ENCODE results near the gene TESK1. TPM values are rescaled to one million over a fixed set of nuclear protein-coding genes. Genes with fewer than 3 reads are reported as not detected.
"Not testable (repeated sequence)": the region's sequence is repeated elsewhere in the genome, so short reads cannot be mapped to it uniquely, and the experiment has no call there.

Gene TESK1
- polyA plus RNA-seq, 3 donors: 2.9 to 38.3 (median 2.9) TPM

- H3K79me2 ChIP-seq (ENCODE audit: insufficient read depth, low read length): no peaks in the 10 kb centered on the region
- Mint-ChIP-seq H3K27ac (no peak overlapping the region), H3K4me1 (no peaks in the 10 kb centered on the region), H3K27me3 (ENCODE audit: low read depth in 3 of 3) (peaks cover 0 to 4% (median 1%) of the 10 kb centered on the region in 3 donors), H3K4me3 (no peak overlapping the region), H3K9me3 (peaks cover 19 to 36% (median 30%) of the 10 kb centered on the region in 7 donors), H3K36me3 (peaks cover 0 to 8% of the 10 kb centered on the region in 2 donors)
- no peaks in the 10 kb centered on the region for H3K36me3 ChIP-seq (replicated peaks in 1 of 2; ENCODE audit: control insufficient read depth in 1 of 2, insufficient read depth in 2 of 2, low read length in 2 of 2)
- 100% methylated on average over 1 of the region's 4 CpGs for WGBS (ENCODE audit: insufficient coverage)
- H3K4me2 ChIP-seq (replicated peaks; ENCODE audit: extremely low read depth, low read length, poor library complexity, severe bottlenecking): no peak overlapping the region
- no peak for TF ChIP-seq CTCF (IDR thresholded peaks at IDR 0.05)
- DNase-seq: no peak
- no peaks in the 10 kb centered on the region for H3K4me1 ChIP-seq (ENCODE audit: control insufficient read depth in 1 of 2, insufficient read depth in 2 of 2, low read length in 2 of 2)
- H3K27me3 ChIP-seq (ENCODE audit: control insufficient read depth in 2 of 2, insufficient read depth in 2 of 2, low read length in 2 of 2): no peaks in the 10 kb centered on the region
- H3K9me3 ChIP-seq (replicated peaks in 1 of 2; ENCODE audit: control insufficient read depth in 1 of 2, insufficient read depth in 1 of 2, low read length in 2 of 2): peaks cover 21 to 25% of the 10 kb centered on the region in 2 donors
- no peak overlapping the region for H3K9ac ChIP-seq (ENCODE audit: insufficient read depth, low read length, poor library complexity, severe bottlenecking)
- no peak overlapping the region for H2AFZ ChIP-seq (ENCODE audit: insufficient read depth, low read depth, low read length, poor library complexity, severe bottlenecking)
- H3K27ac ChIP-seq (ENCODE audit: low read depth in 1 of 2, low read length in 2 of 2): no peak overlapping the region
- H3K4me3 ChIP-seq (replicated peaks in 1 of 3; ENCODE audit: low read depth in 2 of 3, low read length in 3 of 3): no peak overlapping the region
- H4K20me1 ChIP-seq (ENCODE audit: insufficient read depth, low read length): no peaks in the 10 kb centered on the region
- intact Hi-C loops (cut with micrococcal nuclease): no loop called here
Observed at GRCh38 chr9:35594471-35594870, 10.6 kb upstream of the TESK1 start.

- H2AFZ ChIP-seq (ENCODE audit: insufficient read depth, low read depth, low read length, poor library complexity, severe bottlenecking); H3K4me3 ChIP-seq (replicated peaks in 1 of 3; ENCODE audit: low read depth in 2 of 3, low read length in 3 of 3); H3K79me2 ChIP-seq (ENCODE audit: insufficient read depth, low read length); H3K36me3 Mint-ChIP-seq; H3K36me3 ChIP-seq (replicated peaks in 1 of 2; ENCODE audit: control insufficient read depth in 1 of 2, insufficient read depth in 2 of 2, low read length in 2 of 2); H4K20me1 ChIP-seq (ENCODE audit: insufficient read depth, low read length); H3K9ac ChIP-seq (ENCODE audit: insufficient read depth, low read length, poor library complexity, severe bottlenecking); H3K27me3 Mint-ChIP-seq (ENCODE audit: low read depth in 3 of 3); DNase-seq; H3K27ac ChIP-seq (ENCODE audit: low read depth in 1 of 2, low read length in 2 of 2); H3K4me3 Mint-ChIP-seq; H3K4me1 ChIP-seq (ENCODE audit: control insufficient read depth in 1 of 2, insufficient read depth in 2 of 2, low read length in 2 of 2); H3K4me1 Mint-ChIP-seq; intact Hi-C loops (cut with micrococcal nuclease); H3K4me2 ChIP-seq (replicated peaks; ENCODE audit: extremely low read depth, low read length, poor library complexity, severe bottlenecking); H3K27me3 ChIP-seq (ENCODE audit: control insufficient read depth in 2 of 2, insufficient read depth in 2 of 2, low read length in 2 of 2); H3K27ac Mint-ChIP-seq: not testable (repeated sequence)
- peaks cover 19 to 33% (median 29%) of the 10 kb centered on the region in 7 donors for H3K9me3 Mint-ChIP-seq
- peaks cover 21 to 25% of the 10 kb centered on the region in 2 donors for H3K9me3 ChIP-seq (replicated peaks in 1 of 2; ENCODE audit: control insufficient read depth in 1 of 2, insufficient read depth in 1 of 2, low read length in 2 of 2)
- WGBS (ENCODE audit: insufficient coverage): 100% methylated on average over 1 of the region's 2 CpGs
Observed at GRCh38 chr9:35596907-35597306, 8.2 kb upstream of the TESK1 start.
